ENCODE data around the gene WWTR1. TPM values are rescaled to one million over a fixed set of nuclear protein-coding genes. Genes with fewer than 3 reads are reported as not detected.

WWTR1 gene
- total RNA-seq, 1 experiment from 2014 or later, result 25.5 TPM

- no peak for TF ChIP-seq KAT7 (CRISPR knock-in tag; IDR thresholded peaks at IDR 0.05; ENCODE audit: borderline replicate concordance)
- no peak for TF ChIP-seq ZNF317 (CRISPR knock-in tag; IDR thresholded peaks at IDR 0.05; ENCODE audit: borderline replicate concordance, low read depth)
- no peak for TF ChIP-seq IRF2 (CRISPR knock-in tag; IDR thresholded peaks at IDR 0.05; ENCODE audit: borderline replicate concordance, low read depth)
- TF ChIP-seq ZNF416 (CRISPR knock-in tag; IDR thresholded peaks at IDR 0.05), result no peak
- TF ChIP-seq, protein P1, sequence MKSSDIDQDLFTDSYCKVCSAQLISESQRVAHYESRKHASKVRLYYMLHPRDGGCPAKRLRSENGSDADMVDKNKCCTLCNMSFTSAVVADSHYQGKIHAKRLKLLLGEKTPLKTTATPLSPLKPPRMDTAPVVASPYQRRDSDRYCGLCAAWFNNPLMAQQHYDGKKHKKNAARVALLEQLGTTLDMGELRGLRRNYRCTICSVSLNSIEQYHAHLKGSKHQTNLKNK (CRISPR knock-in tag; IDR thresholded peaks at IDR 0.05), result no peak
- TF ChIP-seq, protein P2, sequence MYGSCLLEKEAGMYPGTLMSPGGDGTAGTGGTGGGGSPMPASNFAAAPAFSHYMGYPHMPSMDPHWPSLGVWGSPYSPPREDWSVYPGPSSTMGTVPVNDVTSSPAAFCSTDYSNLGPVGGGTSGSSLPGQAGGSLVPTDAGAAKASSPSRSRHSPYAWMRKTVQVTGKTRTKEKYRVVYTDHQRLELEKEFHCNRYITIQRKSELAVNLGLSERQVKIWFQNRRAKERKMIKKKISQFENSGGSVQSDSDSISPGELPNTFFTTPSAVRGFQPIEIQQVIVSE (CRISPR knock-in tag; IDR thresholded peaks at IDR 0.05; ENCODE audit: borderline replicate concordance), result no peak
- no peak for TF ChIP-seq ZNF423 (CRISPR knock-in tag; IDR thresholded peaks at IDR 0.05)
These were observed 10.0 kb downstream of the WWTR1 start (continued) for GRCh38 chr3:149647812-149648211.

DNA sequence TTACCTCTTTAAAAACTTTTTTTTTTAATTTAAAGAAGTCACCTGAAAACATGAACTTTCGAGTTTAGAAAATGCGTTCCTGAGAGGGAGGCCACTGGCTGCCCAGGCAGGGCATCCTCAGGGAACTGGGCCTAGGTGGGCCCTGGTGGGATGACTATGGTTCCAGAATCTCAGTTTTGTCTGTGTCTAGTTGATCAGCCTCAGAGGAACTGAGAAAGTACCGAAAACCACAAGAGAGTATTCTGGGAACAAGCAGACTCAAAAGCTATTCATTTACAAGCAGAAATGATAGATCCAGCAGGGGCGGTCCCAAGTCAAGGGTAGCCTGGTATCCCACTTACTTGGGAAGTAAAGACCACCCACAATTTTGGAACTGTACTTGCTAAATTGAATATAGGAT is 10.5 kb downstream of the WWTR1 start:
- ChIA-PET POLR2A (interaction anchor here (0.8 kb wide), 1 partner anchor 10 kb away, joined by 4 read pairs; the partner anchor contains the start of gene WWTR1), CTCF (interaction anchor here (0.9 kb wide), 1 partner anchor 78 kb away, joined by 4 read pairs; no protein-coding TSS in a partner anchor)
- Mint-ChIP-seq H3K9me3 (no peaks in the 10 kb centered on the region; the same call in 1 of the 2 replicates), H3K27ac (no peak overlapping the region), H3K4me1 (peaks cover 18% of the 10 kb centered on the region), H3K27me3 (ENCODE audit: low read depth) (no peaks in the 10 kb centered on the region), H3K4me3 (no peak overlapping the region), H3K36me3 (peaks cover 30% of the 10 kb centered on the region)
- no peak for DNase-seq (ENCODE audit: low spot score)
- ATAC-seq, result no peak
- TF ChIP-seq ZNF138 (CRISPR knock-in tag; conservative IDR thresholded peaks at IDR 0.05), result no peak
- no peak for TF ChIP-seq GABPB1 (CRISPR knock-in tag; IDR thresholded peaks at IDR 0.05)

- POLR2A ChIA-PET, result interaction anchor here (0.6 to 1.0 kb wide), 2 partner anchors 11 to 110 kb away, joined by 3 to 4 read pairs; no protein-coding TSS in a partner anchor
- no peak for DNase-seq (ENCODE audit: low spot score)
- TF ChIP-seq ATF6 (CRISPR knock-in tag; IDR thresholded peaks at IDR 0.05) (no peak), ZNF121 (CRISPR knock-in tag; IDR thresholded peaks at IDR 0.05) (no peak), SP1 (CRISPR knock-in tag; conservative IDR thresholded peaks at IDR 0.05) (no peak), SMAD3 (CRISPR knock-in tag; IDR thresholded peaks at IDR 0.05; ENCODE audit: borderline replicate concordance) (no peak), NFE2L1 (CRISPR knock-in tag; IDR thresholded peaks at IDR 0.05) (no peak), JUN (CRISPR knock-in tag; IDR thresholded peaks at IDR 0.05) (no peak), ARID4B (CRISPR knock-in tag; IDR thresholded peaks at IDR 0.05; ENCODE audit: borderline replicate concordance) (no peak)
- TF ChIP-seq, protein P3, sequence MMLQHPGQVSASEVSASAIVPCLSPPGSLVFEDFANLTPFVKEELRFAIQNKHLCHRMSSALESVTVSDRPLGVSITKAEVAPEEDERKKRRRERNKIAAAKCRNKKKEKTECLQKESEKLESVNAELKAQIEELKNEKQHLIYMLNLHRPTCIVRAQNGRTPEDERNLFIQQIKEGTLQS (CRISPR knock-in tag; conservative IDR thresholded peaks at IDR 0.05), result no peak
- TF ChIP-seq, protein P4, sequence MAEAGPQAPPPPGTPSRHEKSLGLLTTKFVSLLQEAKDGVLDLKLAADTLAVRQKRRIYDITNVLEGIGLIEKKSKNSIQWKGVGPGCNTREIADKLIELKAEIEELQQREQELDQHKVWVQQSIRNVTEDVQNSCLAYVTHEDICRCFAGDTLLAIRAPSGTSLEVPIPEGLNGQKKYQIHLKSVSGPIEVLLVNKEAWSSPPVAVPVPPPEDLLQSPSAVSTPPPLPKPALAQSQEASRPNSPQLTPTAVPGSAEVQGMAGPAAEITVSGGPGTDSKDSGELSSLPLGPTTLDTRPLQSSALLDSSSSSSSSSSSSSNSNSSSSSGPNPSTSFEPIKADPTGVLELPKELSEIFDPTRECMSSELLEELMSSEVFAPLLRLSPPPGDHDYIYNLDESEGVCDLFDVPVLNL (CRISPR knock-in tag; IDR thresholded peaks at IDR 0.05; ENCODE audit: borderline replicate concordance, low read depth), result no peak
- TF ChIP-seq, protein P5, sequence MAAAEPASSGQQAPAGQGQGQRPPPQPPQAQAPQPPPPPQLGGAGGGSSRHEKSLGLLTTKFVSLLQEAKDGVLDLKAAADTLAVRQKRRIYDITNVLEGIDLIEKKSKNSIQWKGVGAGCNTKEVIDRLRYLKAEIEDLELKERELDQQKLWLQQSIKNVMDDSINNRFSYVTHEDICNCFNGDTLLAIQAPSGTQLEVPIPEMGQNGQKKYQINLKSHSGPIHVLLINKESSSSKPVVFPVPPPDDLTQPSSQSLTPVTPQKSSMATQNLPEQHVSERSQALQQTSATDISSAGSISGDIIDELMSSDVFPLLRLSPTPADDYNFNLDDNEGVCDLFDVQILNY (CRISPR knock-in tag; IDR thresholded peaks at IDR 0.05), result no peak
- TF ChIP-seq, protein P6, sequence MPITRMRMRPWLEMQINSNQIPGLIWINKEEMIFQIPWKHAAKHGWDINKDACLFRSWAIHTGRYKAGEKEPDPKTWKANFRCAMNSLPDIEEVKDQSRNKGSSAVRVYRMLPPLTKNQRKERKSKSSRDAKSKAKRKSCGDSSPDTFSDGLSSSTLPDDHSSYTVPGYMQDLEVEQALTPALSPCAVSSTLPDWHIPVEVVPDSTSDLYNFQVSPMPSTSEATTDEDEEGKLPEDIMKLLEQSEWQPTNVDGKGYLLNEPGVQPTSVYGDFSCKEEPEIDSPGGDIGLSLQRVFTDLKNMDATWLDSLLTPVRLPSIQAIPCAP (CRISPR knock-in tag; IDR thresholded peaks at IDR 0.05), result no peak
These were observed 11.6 kb downstream of the WWTR1 start for GRCh38 chr3:149646181-149646766.

More at GRCh38 chr3:149646181-149646766, 11.6 kb downstream of the WWTR1 start:
- Mint-ChIP-seq H3K4me1 (peaks cover 21% of the 10 kb centered on the region), H3K9me3 (no peaks in the 10 kb centered on the region; the same call in 1 of the 2 replicates), H3K27me3 (ENCODE audit: low read depth) (no peaks in the 10 kb centered on the region), H3K27ac (no peak overlapping the region), H3K36me3 (peaks cover 24% of the 10 kb centered on the region), H3K4me3 (no peak overlapping the region)
- CTCF ChIA-PET, result no interaction called here
- no peak for ATAC-seq

All from WTC11 (cell line).